Activated CD8-positive, alpha-beta memory T cell treated with anti-CD3 and anti-CD28 coated beads for 36 hours (primary cell): ENCODE measurements around the gene MAML3. TPM values are rescaled to one million over a fixed set of nuclear protein-coding genes. Genes with fewer than 3 reads are reported as not detected.

ENCODE experiments used
- CTCF ChIA-PET: fragments of 350-600 bp; sonication (Branson Sonifier 250); formaldehyde crosslinking; loops from one replicate; lab custom pipeline; 2021; ENCODE audit warnings: antibody characterized with exemption; lab: Charles Lee
- POLR2A ChIA-PET: fragments of 350-600 bp; sonication (Branson Sonifier 250); formaldehyde crosslinking; loops from one replicate; lab custom pipeline; 2021; ENCODE audit warnings: antibody characterized with exemption; lab: Charles Lee
- total RNA-seq, 2 experiments: library from RNA; stranded (reverse); gene quantifications; one replicate each; pipeline ENCODE4 v1.2.3, GENCODE V29; 2021

The MAML3 gene
- total RNA-seq, 2 experiments from 2014 or later = 0.65 to 0.73 TPM

- ChIA-PET CTCF (interaction anchor here (0.7 kb wide), 1 partner anchor 36 kb away, joined by 3 read pairs; no protein-coding TSS in a partner anchor), POLR2A (no interaction called here)
Observed at GRCh38 chr4:139749338-139749737, 404.6 kb downstream of the MAML3 start.

- ChIA-PET POLR2A (no interaction called here), CTCF (no interaction called here)
Observed at GRCh38 chr4:139746431-139747171, 407.4 kb downstream of the MAML3 start.

DNA sequence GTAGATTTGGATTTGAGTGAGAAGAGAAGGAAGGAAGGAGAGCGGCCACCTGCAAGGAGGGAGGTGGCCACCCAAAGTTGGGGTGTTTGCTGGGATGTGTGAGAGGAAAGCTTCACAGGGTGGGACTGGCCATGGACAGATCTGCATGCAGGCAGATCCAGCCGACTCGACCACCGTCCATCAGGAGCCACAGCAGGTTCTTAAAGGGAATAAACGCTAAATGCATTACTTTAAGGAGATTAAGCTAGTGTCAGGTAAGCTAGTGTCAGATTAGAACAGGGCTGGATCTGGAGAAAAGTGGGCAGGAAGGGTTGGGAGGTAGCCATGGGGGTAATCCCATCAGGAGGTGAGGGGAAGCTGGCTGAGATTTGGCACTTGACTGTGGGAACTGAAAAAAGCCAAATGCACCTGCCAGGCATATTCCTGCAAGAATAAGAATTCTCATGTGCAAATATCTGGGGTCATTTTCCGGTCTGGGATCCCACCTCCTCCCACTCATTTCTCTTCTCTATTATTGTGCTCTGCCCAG is 408.8 kb downstream of the MAML3 start:
- POLR2A ChIA-PET = no interaction called here
- CTCF ChIA-PET = no interaction called here

DNA sequence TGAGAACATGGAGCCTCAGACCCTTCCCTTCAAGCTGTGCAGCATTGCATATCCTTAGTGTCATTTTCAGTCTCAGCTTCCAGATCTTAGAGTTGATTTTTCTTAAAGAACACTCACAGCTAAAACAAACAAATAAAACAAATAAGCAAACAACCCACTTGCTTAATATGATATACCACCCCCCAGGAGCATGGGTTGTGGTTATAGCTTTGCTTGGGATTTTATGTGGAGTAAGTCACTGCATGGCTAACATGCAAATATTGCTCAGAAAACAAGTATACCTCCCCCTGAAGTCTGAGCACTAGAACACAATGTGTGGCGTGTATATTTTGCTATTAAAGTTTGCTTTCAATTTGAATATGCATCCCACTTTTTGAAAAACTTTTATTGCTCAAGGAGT is 409.8 kb downstream of the MAML3 start:
- CTCF ChIA-PET = no interaction called here
- POLR2A ChIA-PET = no interaction called here

- ChIA-PET CTCF (no interaction called here), POLR2A (no interaction called here)
Observed at GRCh38 chr4:139743027-139743426, 411.0 kb downstream of the MAML3 start.

DNA sequence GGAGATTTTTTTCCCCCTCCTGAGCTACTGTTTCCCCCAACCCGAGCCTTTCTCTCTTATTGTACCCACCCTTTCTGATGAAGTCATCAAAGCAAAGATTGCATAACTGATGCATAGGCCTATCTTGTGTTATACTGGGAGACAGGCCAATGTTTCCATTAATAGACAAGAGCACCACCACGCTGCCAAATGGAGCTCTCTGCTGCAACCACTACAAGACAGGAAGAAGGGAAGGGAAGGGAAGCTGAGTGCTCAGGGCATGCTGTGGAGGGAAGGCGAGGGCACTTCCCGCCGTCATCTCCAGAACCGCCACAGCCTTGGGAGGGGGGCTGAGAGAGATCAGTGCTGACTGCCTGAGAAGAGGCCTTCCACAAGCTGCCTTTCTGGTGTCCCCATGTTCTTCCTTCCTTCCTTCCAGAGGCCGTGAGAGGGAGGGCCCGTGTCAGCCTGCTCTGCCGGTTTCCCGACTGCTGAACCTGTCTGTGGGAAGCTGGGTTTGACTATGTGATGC is 413.4 kb downstream of the MAML3 start:
- ChIA-PET CTCF (interaction anchor here (0.9 to 1.1 kb wide), 2 partner anchors 10 to 13 kb away, joined by 3 read pairs; no protein-coding TSS in a partner anchor), POLR2A (no interaction called here)

DNA sequence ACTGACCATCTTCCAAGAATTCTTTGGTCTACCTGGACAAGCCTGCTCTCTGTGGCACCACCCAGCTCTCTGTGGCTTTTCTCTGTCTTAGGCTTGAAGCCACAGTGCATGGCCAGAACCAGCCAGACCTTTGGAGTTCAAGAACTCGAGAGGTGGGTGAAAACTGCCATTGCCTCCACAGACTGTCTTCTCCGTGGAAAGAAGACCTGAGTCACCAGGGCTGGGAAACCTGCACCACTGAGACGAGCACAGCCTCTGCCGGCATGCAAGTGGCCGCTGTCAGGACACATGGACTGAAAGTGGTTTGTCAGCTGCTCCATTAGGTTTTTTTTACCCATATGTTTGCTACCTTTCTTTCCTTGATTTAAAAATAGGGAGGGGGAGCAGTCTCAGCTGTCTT is 413.9 kb downstream of the MAML3 start:
- ChIA-PET POLR2A (no interaction called here), CTCF (interaction anchor here (1.1 kb wide), 1 partner anchor 13 kb away, joined by 3 read pairs; no protein-coding TSS in a partner anchor)

GRCh38 chr4:139738846-139739613 is 415.0 kb downstream of the MAML3 start:
- ChIA-PET POLR2A (no interaction called here), CTCF (interaction anchor here (0.6 kb wide), 1 partner anchor 93 kb away, joined by 3 read pairs; no protein-coding TSS in a partner anchor)

DNA sequence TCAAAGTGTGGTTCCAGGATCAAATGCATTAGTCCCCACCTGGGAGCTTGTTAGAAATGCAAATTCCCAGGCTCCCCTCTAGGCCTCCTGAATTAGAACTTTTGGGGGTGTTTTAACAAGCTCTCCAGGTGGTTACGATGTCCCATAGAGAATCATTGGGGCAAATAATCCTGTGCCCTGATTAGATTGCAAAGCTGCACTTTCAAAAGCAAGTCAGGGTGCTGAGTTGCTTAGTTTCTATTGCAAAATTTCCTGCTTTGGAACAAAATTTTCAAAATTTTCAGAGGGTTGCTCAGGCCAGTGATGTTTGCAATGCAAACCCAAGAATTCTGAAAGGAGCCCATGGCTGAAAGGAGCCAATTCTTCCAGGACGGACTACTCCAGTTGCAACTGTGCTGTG is 417.3 kb downstream of the MAML3 start:
- CTCF ChIA-PET = no interaction called here
- POLR2A ChIA-PET = no interaction called here

- ChIA-PET POLR2A (no interaction called here), CTCF (no interaction called here)
Observed at GRCh38 chr4:139736274-139736660, 417.7 kb downstream of the MAML3 start.

- ChIA-PET CTCF (no interaction called here), POLR2A (no interaction called here)
Observed at GRCh38 chr4:139735381-139736273, 418.4 kb downstream of the MAML3 start.

DNA sequence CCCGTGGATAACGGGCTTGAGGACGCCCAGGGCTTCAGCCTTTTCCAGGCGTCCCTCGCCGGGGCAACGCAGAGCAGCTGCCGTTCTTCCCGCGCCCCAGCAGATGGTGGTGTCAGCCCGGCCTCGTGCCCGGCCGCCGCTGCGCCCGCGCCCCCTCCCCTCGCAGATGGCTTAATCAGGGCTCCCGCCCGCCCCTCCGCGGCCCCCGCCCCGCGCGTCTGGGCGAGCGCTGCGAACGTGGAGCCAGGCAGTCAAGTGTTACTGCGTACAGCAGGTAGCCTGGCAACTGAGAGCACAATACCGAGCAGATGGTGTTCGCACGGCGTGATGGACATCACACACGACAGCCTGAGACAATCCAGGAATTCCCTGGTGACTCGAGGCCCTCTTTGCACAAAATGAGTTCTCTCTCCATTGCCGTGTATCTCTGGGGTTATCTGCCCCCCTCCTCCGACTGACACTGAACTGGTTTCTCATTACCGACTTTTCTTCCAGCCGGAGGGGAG is 419.1 kb downstream of the MAML3 start:
- ChIA-PET POLR2A (no interaction called here), CTCF (no interaction called here)

DNA sequence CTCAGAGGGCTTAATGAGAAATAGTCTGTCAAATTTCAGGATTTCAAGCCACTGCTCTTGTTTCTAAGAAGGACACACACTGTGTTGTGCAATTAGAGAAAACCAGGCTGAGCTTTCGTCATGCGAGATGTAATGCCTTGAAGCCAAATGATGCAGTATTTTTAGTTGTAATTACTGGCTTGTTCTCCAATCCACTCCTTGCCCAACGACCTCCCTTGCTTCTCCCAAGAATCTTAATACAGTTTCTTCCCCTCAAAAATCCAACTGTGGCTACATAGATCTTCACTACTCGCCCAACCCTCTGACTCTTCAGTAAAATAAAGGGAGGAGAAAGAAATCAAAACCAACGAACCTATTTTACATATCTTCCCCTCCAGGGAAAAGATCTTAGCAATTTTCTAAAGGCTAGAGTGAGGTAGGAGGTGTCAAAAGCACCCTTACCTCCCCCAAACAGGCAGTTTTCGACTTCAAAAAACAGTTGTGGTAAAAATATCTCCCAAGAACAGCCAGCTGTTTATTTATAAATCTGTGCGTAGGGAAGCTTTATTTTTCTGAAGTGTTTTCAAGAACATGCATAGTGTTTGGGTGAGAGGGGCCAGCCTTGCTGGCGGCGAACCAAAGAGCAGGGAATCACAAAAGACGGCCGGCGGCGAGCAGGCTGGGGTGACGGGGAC is 419.6 kb downstream of the MAML3 start:
- ChIA-PET POLR2A (no interaction called here), CTCF (no interaction called here)

GRCh38 chr4:139732991-139733570 is 420.9 kb downstream of the MAML3 start:
- CTCF ChIA-PET = no interaction called here
- POLR2A ChIA-PET = no interaction called here

- ChIA-PET CTCF (interaction anchor here (0.7 kb wide), 1 partner anchor 9 kb away, joined by 4 read pairs; no protein-coding TSS in a partner anchor), POLR2A (no interaction called here)
Observed at GRCh38 chr4:139728840-139729239, 425.1 kb downstream of the MAML3 start.

- CTCF ChIA-PET = no interaction called here
- POLR2A ChIA-PET = no interaction called here
Observed at GRCh38 chr4:139728146-139728545, 425.8 kb downstream of the MAML3 start.

GRCh38 chr4:139726615-139727014 is 427.4 kb downstream of the MAML3 start:
- ChIA-PET POLR2A (no interaction called here), CTCF (no interaction called here)

- ChIA-PET CTCF (no interaction called here), POLR2A (no interaction called here)
Observed at GRCh38 chr4:139725236-139725635, 428.7 kb downstream of the MAML3 start.
